HPDE6-E6E7 (cell line): ENCODE results near the gene GPHA2.

ENCODE experiments used
- DNase-seq: peaks from one replicate; pipeline ENCODE4 v3.0.0; 2011; ENCODE audit warnings: missing footprints; ENCODE audit errors: extremely low spot score

Gene GPHA2

GRCh38 chr11:64910451-64911093 lies 25.1 kb downstream of the GPHA2 start:
- DNase-seq, result no peak

- no peak for DNase-seq
Measured at GRCh38 chr11:64909653-64910343, 25.9 kb downstream of the GPHA2 start.

GRCh38 chr11:64908766-64909165 lies 26.9 kb downstream of the GPHA2 start:
- no peak for DNase-seq

- DNase-seq, result no peak
Measured at GRCh38 chr11:64906314-64906635, 29.4 kb downstream of the GPHA2 start.

GRCh38 chr11:64905516-64906313 lies 30.0 kb downstream of the GPHA2 start:
- DNase-seq, result no peak

GRCh38 chr11:64903291-64903833 lies 32.3 kb downstream of the GPHA2 start:
- no peak for DNase-seq

GRCh38 chr11:64902102-64902900 lies 33.4 kb downstream of the GPHA2 start:
- DNase-seq, result no peak

- no peak for DNase-seq
Measured at GRCh38 chr11:64900774-64901173, 34.9 kb downstream of the GPHA2 start.

GRCh38 chr11:64900263-64900678 lies 35.4 kb downstream of the GPHA2 start:
- peak; percentile 94 for DNase-seq

GRCh38 chr11:64898541-64898940 lies 37.2 kb downstream of the GPHA2 start:
- no peak for DNase-seq

- DNase-seq, result no peak
Measured at GRCh38 chr11:64898076-64898445, 37.6 kb downstream of the GPHA2 start.

- no peak for DNase-seq
Measured at GRCh38 chr11:64897381-64898075, 38.2 kb downstream of the GPHA2 start.

GRCh38 chr11:64896448-64897022 lies 39.2 kb downstream of the GPHA2 start:
- no peak for DNase-seq

- DNase-seq, result no peak
Measured at GRCh38 chr11:64894812-64895452, 40.8 kb downstream of the GPHA2 start.

- DNase-seq, result peak; percentile 66
Measured at GRCh38 chr11:64894070-64894811, 41.5 kb downstream of the GPHA2 start.

GRCh38 chr11:64893194-64894069 lies 42.3 kb downstream of the GPHA2 start:
- DNase-seq, result no peak

- DNase-seq, result no peak
Measured at GRCh38 chr11:64892838-64893193, 42.9 kb downstream of the GPHA2 start.

GRCh38 chr11:64892411-64892831 lies 43.3 kb downstream of the GPHA2 start:
- DNase-seq, result no peak

- DNase-seq, result no peak
Measured at GRCh38 chr11:64891880-64892279, 43.8 kb downstream of the GPHA2 start.
